ENCODE results near the gene GALNT13. TPM values are rescaled to one million over a fixed set of nuclear protein-coding genes. Genes with fewer than 3 reads are reported as not detected.

GALNT13 gene
- total RNA-seq, 6 experiments from 2014 or later: not detected

- no peak for DNase-seq
- no peak for TF ChIP-seq CTCF (IDR thresholded peaks at IDR 0.05)
- H3K9me3 Mint-ChIP-seq: peaks cover 33% of the 10 kb centered on the region
- H3K36me3 Mint-ChIP-seq (ENCODE audit: low read depth): no peaks in the 10 kb centered on the region; the same call in 1 of the 2 replicates
- H3K4me1 Mint-ChIP-seq (ENCODE audit: low read depth): no peaks in the 10 kb centered on the region
- no peak overlapping the region for H3K27ac Mint-ChIP-seq
- H3K4me3 Mint-ChIP-seq: no peak overlapping the region
- no peaks in the 10 kb centered on the region for H3K27me3 Mint-ChIP-seq (ENCODE audit: insufficient read depth)
These were observed 318.2 kb downstream of the GALNT13 start for GRCh38 chr2:154189953-154190352.

GRCh38 chr2:154193246-154193645 is 321.5 kb downstream of the GALNT13 start:
- no peak for DNase-seq
- Mint-ChIP-seq H3K4me1 (ENCODE audit: low read depth) (no peaks in the 10 kb centered on the region), H3K27ac (no peak overlapping the region), H3K9me3 (peaks cover 29% of the 10 kb centered on the region), H3K4me3 (no peak overlapping the region), H3K27me3 (ENCODE audit: insufficient read depth) (no peaks in the 10 kb centered on the region), H3K36me3 (ENCODE audit: low read depth) (no peaks in the 10 kb centered on the region)
- no peak for TF ChIP-seq CTCF (IDR thresholded peaks at IDR 0.05)

- no peaks in the 10 kb centered on the region for H3K27me3 Mint-ChIP-seq (ENCODE audit: insufficient read depth)
- no peak for TF ChIP-seq CTCF (IDR thresholded peaks at IDR 0.05)
- no peaks in the 10 kb centered on the region for H3K36me3 Mint-ChIP-seq (ENCODE audit: low read depth)
- no peak for DNase-seq
- no peak overlapping the region for H3K4me3 Mint-ChIP-seq
- peaks cover 29% of the 10 kb centered on the region for H3K9me3 Mint-ChIP-seq
- no peaks in the 10 kb centered on the region for H3K4me1 Mint-ChIP-seq (ENCODE audit: low read depth)
- H3K27ac Mint-ChIP-seq: no peak overlapping the region
These were observed 323.4 kb downstream of the GALNT13 start for GRCh38 chr2:154194909-154195643.

- Mint-ChIP-seq H3K36me3 (ENCODE audit: low read depth) (no peaks in the 10 kb centered on the region), H3K4me3 (no peak overlapping the region), H3K27ac (no peak overlapping the region), H3K4me1 (ENCODE audit: low read depth) (no peaks in the 10 kb centered on the region), H3K27me3 (ENCODE audit: insufficient read depth) (no peaks in the 10 kb centered on the region), H3K9me3 (peaks cover 29% of the 10 kb centered on the region)
- no peak for TF ChIP-seq CTCF (IDR thresholded peaks at IDR 0.05)
- no peak for DNase-seq
These were observed 324.0 kb downstream of the GALNT13 start for GRCh38 chr2:154195644-154196195.

GRCh38 chr2:154198866-154199265 is 327.1 kb downstream of the GALNT13 start:
- no peak for DNase-seq
- no peaks in the 10 kb centered on the region for H3K4me1 Mint-ChIP-seq (ENCODE audit: low read depth)
- H3K4me3 Mint-ChIP-seq: no peak overlapping the region
- H3K27ac Mint-ChIP-seq: no peak overlapping the region
- H3K27me3 Mint-ChIP-seq (ENCODE audit: insufficient read depth): no peaks in the 10 kb centered on the region
- no peaks in the 10 kb centered on the region for H3K36me3 Mint-ChIP-seq (ENCODE audit: low read depth)
- peaks cover 25% of the 10 kb centered on the region for H3K9me3 Mint-ChIP-seq
- no peak for TF ChIP-seq CTCF (IDR thresholded peaks at IDR 0.05)
